Esophagus muscularis mucosa (tissue), 4 donors: ENCODE measurements around the gene PITRM1. TPM values are rescaled to one million over a fixed set of nuclear protein-coding genes. Genes with fewer than 3 reads are reported as not detected.
"Not testable (repeated sequence)": the region's sequence is repeated elsewhere in the genome, so short reads cannot be mapped to it uniquely, and the experiment has no call there.

Source experiments
- DNase-seq: peaks from one replicate; pipeline ENCODE4 v3.0.0-alpha.2; 2017; ENCODE audit errors: extremely low spot score
- H3K27ac ChIP-seq, 4 donors: fragments of 200-600 bp; sonication (generic); replicated peaks in 1 of 4; 1 replicate in 3 of 4; 2 replicates in 1 of 4; pipeline ENCODE4 v1.5.1; 2016 to 2019; ENCODE audit warnings: mild to moderate bottlenecking in 1 of 4
- H3K27me3 ChIP-seq, 4 donors: fragments of 200-600 bp; sonication (generic); one replicate each; pipeline versions ENCODE4 v1.5.1 to v1.6.0; 2016 to 2019
- H3K36me3 ChIP-seq, 4 donors: fragments of 200-600 bp; sonication (generic); one replicate each; pipeline ENCODE4 v1.5.1; 2016 to 2019
- H3K4me1 ChIP-seq, 4 donors: fragments of 200-600 bp; sonication (generic); one replicate each; pipeline ENCODE4 v1.5.1; 2016 to 2019
- H3K4me3 ChIP-seq, 4 donors: fragments of 200-600 bp; sonication (generic); 1 replicate in 2 of 4; 2 replicates in 2 of 4; pipeline ENCODE4 v1.5.1; 2016 to 2019; ENCODE audit warnings: mild to moderate bottlenecking in 4 of 4, moderate library complexity in 1 of 4
- H3K9me3 ChIP-seq, 4 donors: fragments of 200-600 bp; sonication (generic); 1 replicate in 3 of 4; 2 replicates in 1 of 4; pipeline ENCODE4 v1.5.1; 2016 to 2019
- CTCF ChIP-seq, 3 experiments: fragments of 200-600 bp in 2 of 3; fragments of 450-650 bp in 1 of 3; sonication (generic) in 2 of 3; IDR thresholded peaks; one replicate each; pipeline ENCODE4 v1.5.1; 2017 to 2019; ENCODE audit warnings: antibody characterized with exemption in 3 of 3, mild to moderate bottlenecking in 2 of 3, moderate library complexity in 1 of 3
- EP300 ChIP-seq: sonication (generic); formaldehyde crosslinking; IDR thresholded peaks from one replicate; pipeline ENCODE4 v1.6.1; 2017; ENCODE audit warnings: antibody characterized with exemption
- POLR2A ChIP-seq: fragments of 450-650 bp; IDR thresholded peaks from one replicate; pipeline ENCODE4 v1.6.1; 2017; ENCODE audit warnings: antibody characterized with exemption, moderate library complexity, mild to moderate bottlenecking, low read depth
- POLR2AphosphoS5 ChIP-seq, 2 donors: sonication (generic); formaldehyde crosslinking; IDR thresholded peaks; one replicate each; pipeline ENCODE4 v1.6.1; 2017; ENCODE audit warnings: antibody characterized with exemption in 2 of 2
- WGBS: methylation state at CpG from one replicate; pipeline ENCODE4 v1.1.5; 2018; 5-methylcytosine and 5-hydroxymethylcytosine counted together
- intact Hi-C: fragments of 100-400 bp; cut with DNase I; formaldehyde crosslinking; loops from one replicate; pipeline ENCODE4 v1.15.1; 2023
- total RNA-seq, 4 donors: library from RNA; depleted of rRNA; stranded (reverse); fragments of >200 nt; gene quantifications; one replicate each; pipeline versions ENCODE4 v1.1.0 to v1.2.1, GENCODE V29; 2016

PITRM1 gene
- total RNA-seq, 4 donors from 2014 or later, result 75.5 to 103 (median 84.9) TPM

- TF ChIP-seq POLR2A (no peak), CTCF (IDR thresholded peaks at IDR 0.05) (no peak), EP300 (no peak), POLR2AphosphoS5 (IDR thresholded peaks at IDR 0.05) (no peak)
- Histone ChIP-seq H3K4me3 (peak overlapping the region in 3 of 4 donors; percentile 23 to 40 (median 30)), H3K27me3 (no peaks in the 10 kb centered on the region), H3K4me1 (peaks cover 35 to 59% (median 56%) of the 10 kb centered on the region in 4 donors), H3K9me3 (no peaks in the 10 kb centered on the region), H3K27ac (peak overlapping the region; percentile 82 to 91 (median 86)), H3K36me3 (peaks cover 20 to 71% (median 49%) of the 10 kb centered on the region in 4 donors)
- WGBS, result 44% methylated on average over 4 of the region's 5 CpGs
- intact Hi-C loops, result no loop called here
- no peak for DNase-seq
Observed at GRCh38 chr10:3106928-3107425, 65.6 kb downstream of the PITRM1 start.

- Histone ChIP-seq H3K36me3 (peaks cover 20 to 69% (median 47%) of the 10 kb centered on the region in 4 donors), H3K4me1 (peaks cover 30 to 58% (median 53%) of the 10 kb centered on the region in 4 donors), H3K27ac (peak overlapping the region in 3 of 4 donors; percentile 82 to 91 (median 88))
- H3K9me3 ChIP-seq, H3K4me3 ChIP-seq, H3K27me3 ChIP-seq, intact Hi-C loops, DNase-seq: not testable (repeated sequence)
- WGBS, result no CpG with 5 or more reads among the region's 10 CpGs
Observed at GRCh38 chr10:3106328-3106727, 66.3 kb downstream of the PITRM1 start.

- peaks cover 26 to 62% (median 55%) of the 10 kb centered on the region in 4 donors for H3K4me1 ChIP-seq
- H3K27me3 ChIP-seq, result no peaks in the 10 kb centered on the region
- no peak for DNase-seq
- TF ChIP-seq POLR2AphosphoS5 (IDR thresholded peaks at IDR 0.05) (no peak), POLR2A (no peak), EP300 (no peak), CTCF (IDR thresholded peaks at IDR 0.05) (no peak)
- peak overlapping the region in 3 of 4 donors; percentile 82 to 91 (median 88) for H3K27ac ChIP-seq
- no peaks in the 10 kb centered on the region for H3K9me3 ChIP-seq
- no peak overlapping the region for H3K4me3 ChIP-seq
- intact Hi-C loops, result no loop called here
- peaks cover 20 to 65% (median 49%) of the 10 kb centered on the region in 4 donors for H3K36me3 ChIP-seq
- 88% methylated on average over 12 of the region's 20 CpGs for WGBS
Observed at GRCh38 chr10:3105905-3106304, 66.7 kb downstream of the PITRM1 start.

- Histone ChIP-seq H3K36me3 (peaks cover 20 to 71% (median 49%) of the 10 kb centered on the region in 4 donors), H3K9me3 (no peaks in the 10 kb centered on the region), H3K27ac (peak overlapping the region; percentile 82 to 91 (median 87))
Observed at GRCh38 chr10:3105166-3105565, 67.4 kb downstream of the PITRM1 start.

More at GRCh38 chr10:3105166-3105565, 67.4 kb downstream of the PITRM1 start:
- H3K4me3 ChIP-seq, result no peak overlapping the region
- intact Hi-C loops, result no loop called here
- no peak for DNase-seq
- H3K27me3 ChIP-seq, result no peaks in the 10 kb centered on the region
- peaks cover 23 to 67% (median 63%) of the 10 kb centered on the region in 4 donors for H3K4me1 ChIP-seq
- 94% methylated on average over 11 of the region's 20 CpGs for WGBS
- no peak for TF ChIP-seq EP300
- no peak for TF ChIP-seq POLR2A
- TF ChIP-seq CTCF (IDR thresholded peaks at IDR 0.05), result no peak
- TF ChIP-seq POLR2AphosphoS5 (IDR thresholded peaks at IDR 0.05), result no peak
